COR-L47 (cell line): ENCODE measurements around the gene CDCA8.
"Not testable (repeated sequence)": the region's sequence is repeated elsewhere in the genome, so short reads cannot be mapped to it uniquely, and the experiment has no call there.

Experiments used
- DNase-seq: peaks from one replicate; lab custom pipeline; 2025; lab: John Stamatoyannopoulos, UW

Gene CDCA8

DNA sequence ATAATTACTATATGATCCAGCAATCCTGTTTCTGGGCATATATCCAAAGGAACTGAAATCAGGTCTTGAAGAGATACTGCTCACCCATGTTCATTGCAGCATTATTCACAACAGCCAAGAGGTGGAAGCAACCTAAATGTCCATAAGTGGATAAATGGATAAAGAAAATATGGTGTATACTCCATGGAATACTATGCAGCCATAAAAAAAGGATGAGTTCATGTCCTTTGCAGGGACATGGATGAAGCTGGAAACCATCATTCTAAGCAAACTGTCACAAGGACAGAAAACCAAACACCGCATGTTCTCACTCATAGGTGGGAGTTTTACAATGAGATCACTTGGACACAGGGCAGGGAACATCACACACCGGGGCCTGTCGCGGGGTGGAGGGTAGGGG is 46.3 kb downstream of the CDCA8 start:
- not testable (repeated sequence) for DNase-seq

DNA sequence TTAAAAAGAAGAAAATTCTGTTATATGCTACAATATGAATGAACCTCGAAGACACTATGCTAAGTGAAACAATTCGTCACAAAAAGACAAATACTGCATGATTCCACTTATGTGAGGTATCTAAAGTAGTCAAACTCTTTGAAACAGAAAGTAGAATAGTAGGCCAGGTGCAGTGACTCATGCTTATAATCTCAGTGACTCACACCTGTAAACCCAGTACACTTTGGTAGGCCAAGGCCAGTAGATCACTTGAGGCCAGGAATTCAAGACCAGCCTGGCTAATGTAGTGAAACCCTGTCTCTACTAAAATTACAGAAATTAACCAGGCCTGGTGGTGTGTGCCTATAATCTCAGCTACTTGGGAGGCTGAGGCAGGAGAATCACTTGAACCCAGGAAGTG is 46.9 kb downstream of the CDCA8 start:
- no peak for DNase-seq

DNA sequence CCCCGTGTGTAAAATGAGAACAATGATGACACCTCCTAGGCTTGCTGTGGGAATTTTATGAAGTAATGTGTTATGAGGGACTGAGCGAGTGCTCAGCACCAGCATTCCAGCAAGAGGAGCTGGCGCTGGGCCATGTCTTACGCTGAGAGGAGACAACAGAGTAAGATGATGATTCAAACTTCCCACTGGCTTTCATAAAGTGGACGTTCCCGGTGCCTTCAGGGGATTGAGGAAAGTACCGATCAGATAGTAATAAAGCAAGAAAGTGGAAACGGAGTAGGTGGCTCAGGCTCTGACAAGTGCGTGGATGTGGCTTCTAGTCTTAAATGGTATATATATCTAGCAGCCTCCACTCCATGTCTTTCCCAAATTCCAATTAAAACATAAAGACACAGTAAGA is 48.8 kb downstream of the CDCA8 start:
- DNase-seq = no peak

DNA sequence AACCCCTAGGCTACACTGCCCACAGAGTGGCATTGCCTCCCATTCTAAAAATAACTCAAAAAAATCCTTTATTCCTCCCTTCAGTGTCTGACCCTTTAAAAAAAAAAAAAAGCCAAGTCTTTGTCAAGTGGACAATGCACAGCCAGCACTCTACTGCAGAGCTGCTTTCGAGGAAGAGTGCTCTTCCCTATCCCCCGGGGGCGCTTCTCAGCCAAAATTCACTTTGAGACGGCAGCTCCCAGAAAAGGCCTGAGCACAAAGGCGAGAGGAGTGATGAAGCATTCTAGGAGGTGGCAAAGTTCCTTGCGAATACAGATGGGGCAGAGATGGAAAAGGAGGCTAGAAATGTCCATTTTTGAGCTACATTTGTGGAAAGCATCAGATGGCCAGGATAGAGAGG is 49.3 kb downstream of the CDCA8 start:
- no peak for DNase-seq

DNA sequence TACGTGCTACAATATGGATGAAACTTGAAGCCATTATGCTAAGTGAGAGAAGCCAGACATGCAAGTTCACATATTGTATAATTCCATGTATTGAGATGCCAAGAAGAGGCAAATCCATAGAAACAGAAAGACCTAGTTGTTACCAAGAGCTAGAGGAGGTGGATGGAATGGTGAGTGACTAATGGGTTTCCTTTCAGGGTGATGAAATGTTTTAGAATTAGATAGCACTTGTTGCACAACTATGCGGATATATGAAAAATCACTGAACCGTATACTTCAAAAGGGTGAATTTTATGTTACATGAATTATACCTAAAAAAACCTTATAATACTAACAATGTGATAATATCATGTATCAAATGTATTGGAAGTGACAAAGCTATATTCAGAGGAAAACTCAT is 54.5 kb downstream of the CDCA8 start:
- no peak for DNase-seq

DNA sequence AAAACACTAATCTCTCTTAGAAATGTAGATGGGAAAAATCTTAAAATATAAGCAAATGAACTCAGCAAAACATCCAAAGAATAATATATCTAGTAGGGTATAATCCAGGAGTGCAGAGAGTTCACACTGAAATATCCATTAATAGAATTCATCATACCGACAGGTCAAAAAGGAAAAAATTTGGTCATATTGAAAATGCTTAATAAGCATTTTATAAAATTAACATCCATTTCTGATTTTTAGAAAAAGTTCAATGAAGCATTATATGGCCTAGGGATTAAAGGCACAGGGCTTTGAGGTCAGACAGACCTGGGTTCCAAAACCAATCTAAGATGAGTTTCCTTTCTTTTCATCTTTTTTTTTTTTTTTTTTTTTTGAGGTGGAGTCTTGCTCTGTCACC is 56.2 kb downstream of the CDCA8 start:
- no peak for DNase-seq

DNA sequence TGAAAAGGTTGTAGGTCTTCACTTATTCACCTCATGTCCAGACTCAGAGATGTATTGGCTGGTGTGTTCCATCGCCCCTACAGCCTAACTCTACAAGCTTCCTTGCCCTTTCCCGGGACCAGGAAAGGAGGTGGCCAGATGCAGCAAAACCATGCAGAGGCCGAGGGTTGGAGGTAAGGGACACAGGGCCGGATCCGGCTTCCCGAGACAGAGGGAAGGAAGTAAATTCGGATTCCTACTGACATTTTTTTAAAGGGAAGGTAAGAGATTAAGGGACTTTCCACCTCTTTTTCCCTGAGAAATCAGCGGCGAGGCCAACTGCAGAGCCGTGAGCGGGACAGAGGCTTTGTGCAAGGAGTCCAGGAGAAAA is 59.9 kb downstream of the CDCA8 start:
- DNase-seq = no peak

DNA sequence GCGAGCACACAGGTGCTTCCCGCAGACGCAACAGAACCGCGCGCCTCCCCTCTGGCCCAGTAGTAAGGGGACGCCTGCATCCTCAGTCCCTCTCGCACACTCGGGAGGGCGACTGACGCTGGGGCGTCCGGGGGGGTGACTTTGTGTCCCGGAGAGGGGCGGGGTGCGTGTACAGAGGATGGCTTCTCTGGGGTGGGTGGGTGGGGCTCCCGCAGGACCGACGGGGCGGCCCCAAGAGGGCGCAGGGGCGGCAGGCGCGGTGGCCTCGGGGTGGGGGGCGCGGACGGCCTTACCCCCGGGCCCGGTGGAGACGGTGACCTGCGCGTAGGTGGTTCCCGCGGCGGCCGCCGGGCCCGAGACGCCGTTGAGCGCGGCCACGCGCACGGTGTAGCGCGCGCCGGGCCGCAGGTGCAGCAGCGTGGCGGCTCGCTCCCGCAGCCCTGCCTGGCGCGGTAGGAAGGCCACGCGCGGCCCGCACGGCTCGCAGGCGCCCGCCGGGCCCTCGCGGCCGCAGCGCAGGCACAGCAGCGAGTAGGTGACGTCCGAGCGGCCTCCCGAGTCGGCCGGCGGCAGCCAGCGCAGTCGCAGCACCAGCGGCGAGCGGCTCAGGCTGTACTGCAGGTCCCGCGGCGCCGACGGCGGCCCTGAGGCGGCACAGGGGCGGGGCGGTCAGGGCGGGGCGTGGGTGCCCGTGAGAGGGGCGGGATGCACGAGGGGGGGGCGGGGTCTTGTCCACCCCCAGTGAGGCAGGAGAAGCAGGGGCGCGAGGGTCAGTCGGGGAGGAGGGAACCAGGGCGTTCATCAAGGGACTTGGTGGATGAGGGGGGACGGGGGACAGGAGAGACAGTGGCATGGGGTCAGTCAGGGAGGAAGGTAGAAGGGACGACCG is 60.5 kb downstream of the CDCA8 start:
- DNase-seq = peak; percentile 48

DNA sequence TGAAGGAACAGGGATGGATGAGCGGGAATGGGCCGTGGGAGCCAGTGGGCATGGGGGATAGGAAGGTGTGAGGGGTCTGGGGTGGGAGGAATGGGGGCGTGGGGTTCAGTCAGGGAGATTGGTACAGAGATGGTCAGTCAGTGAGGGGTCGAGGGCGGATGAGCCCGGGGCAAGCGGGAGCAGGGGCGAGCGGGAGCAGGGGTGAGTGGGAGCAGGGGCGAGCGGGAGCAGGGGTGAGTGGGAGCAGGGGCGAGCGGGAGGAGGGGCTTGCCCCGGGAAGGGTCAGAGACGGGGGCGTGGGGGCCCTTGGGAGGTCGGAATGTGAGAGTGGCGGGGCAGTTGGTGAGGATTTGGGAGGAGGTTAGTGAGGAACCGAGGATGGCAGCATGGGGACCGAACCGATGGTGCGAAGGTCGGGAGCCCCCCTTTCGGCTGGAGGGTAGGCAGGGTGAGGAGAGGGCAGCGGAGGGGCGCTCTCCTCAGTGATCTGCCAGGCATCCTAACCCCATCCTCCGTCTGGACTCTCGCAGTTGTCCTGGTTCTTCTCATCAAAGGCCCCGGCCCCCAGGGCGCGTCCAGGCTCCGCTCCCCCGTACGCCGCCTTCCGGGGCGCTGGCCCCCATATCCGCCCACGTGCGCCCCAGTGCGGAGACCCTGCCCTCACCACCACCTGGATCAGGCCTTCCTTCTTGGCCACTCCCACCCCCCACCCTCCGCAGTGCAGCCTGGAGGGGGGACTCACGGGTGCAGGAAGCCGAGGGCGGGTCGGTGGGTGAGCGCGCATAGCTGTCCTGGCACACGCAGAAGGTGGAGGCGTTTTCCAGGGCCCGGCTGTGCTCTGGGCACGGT is 61.4 kb downstream of the CDCA8 start:
- DNase-seq = no peak

DNA sequence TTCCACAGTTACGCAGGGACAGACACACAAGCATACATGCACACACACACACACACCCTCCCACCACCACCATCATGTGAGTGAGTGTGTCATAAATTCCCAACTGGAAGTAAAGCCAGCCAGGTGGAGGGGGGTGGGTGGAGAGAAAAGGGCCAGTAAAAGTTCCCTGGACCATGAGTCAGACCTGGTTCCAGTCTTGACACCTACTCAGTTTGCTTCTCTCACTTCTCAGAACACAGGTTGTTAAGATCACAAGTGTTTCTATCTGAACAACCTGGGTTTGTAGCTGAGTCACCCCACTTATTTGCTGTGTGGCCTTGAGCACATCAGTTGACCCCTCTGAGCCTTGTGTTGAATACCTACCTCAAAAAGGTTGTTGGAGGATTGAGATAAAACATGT is 63.0 kb downstream of the CDCA8 start:
- DNase-seq = no peak

DNA sequence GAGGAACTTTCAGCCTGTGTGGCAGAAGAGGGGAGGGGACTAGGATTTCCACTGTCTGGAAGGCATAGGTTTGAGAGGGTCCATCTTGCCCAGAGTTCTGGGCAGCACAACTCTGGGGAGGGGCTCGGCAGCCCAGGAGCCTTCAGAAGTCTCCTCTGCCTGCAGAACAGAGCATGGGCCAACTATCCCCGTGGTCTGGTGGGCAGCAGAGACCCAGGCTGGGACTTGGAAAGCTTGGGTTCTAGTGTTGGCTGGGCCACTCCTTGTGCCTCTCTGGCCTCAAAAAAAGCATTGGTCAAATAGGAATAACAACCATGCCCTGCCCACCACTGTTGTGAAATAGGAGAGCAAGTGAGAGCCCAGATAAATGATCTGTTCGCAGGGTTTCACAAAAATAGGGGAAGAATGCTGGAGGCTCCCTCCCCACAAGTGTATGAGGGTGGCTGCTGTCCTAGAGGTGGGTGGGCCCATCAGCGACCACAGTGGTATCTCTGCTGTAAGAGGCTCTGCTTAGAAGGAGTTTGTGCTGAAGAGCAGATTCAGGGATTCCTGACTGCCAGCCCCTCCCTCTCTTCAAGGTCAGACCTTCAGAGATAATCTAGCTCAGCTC is 63.7 kb downstream of the CDCA8 start:
- DNase-seq = no peak
